ENCODE measurements around the gene FCGR3A. TPM values are rescaled to one million over a fixed set of nuclear protein-coding genes. Genes with fewer than 3 reads are reported as not detected.

The FCGR3A gene
- polyA plus RNA-seq, 3 donors: 35.9 to 138 (median 131) TPM

DNA sequence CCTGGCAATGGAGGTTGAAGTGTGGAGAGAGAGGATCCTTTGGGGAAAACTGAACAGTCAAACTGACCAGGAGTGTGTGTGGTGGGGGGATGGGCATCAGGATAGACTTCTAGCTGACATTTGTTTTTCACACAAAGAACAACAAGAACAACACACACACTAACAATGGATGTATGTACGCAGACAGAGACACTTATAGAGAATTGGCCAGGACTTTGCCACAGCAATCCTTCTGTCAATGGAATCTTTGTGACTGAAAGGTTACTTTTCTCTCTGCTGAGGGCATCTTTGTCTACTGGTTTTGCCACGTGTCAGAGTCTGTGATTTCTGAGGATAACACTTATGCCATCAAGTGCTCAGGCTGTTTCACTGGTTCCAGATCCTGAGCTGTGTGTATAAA is 56.8 kb downstream of the FCGR3A start:
- Mint-ChIP-seq H3K4me1 (peaks cover 27% of the 10 kb centered on the region), H3K27me3 (ENCODE audit: low read depth in 3 of 3) (peaks cover 24 to 36% (median 28%) of the 10 kb centered on the region in 3 donors), H3K4me3 (peak overlapping the region in 1 of 2 donors; percentile 3), H3K36me3 (peaks cover 3% of the 10 kb centered on the region in 2 donors), H3K9me3 (peaks cover 0 to 3% (median 0%) of the 10 kb centered on the region in 7 donors), H3K27ac (no peak overlapping the region)
- intact Hi-C loops (cut with micrococcal nuclease): no loop called here
- H3K4me1 ChIP-seq (ENCODE audit: control insufficient read depth in 1 of 2, insufficient read depth in 2 of 2, low read length in 2 of 2): peaks cover 12 to 20% of the 10 kb centered on the region in 2 donors
- no peak overlapping the region for H3K27ac ChIP-seq (ENCODE audit: low read depth in 1 of 2, low read length in 2 of 2)
- H3K79me2 ChIP-seq (ENCODE audit: insufficient read depth, low read length): no peaks in the 10 kb centered on the region
- no peaks in the 10 kb centered on the region for H3K36me3 ChIP-seq (replicated peaks in 1 of 2; ENCODE audit: control insufficient read depth in 1 of 2, insufficient read depth in 2 of 2, low read length in 2 of 2)
- no peak overlapping the region for H3K4me3 ChIP-seq (replicated peaks in 1 of 3; ENCODE audit: low read depth in 2 of 3, low read length in 3 of 3)
- H4K20me1 ChIP-seq (ENCODE audit: insufficient read depth, low read length): no peaks in the 10 kb centered on the region
- no peak overlapping the region for H3K4me2 ChIP-seq (replicated peaks; ENCODE audit: extremely low read depth, low read length, poor library complexity, severe bottlenecking)
- no peak overlapping the region for H3K9ac ChIP-seq (ENCODE audit: insufficient read depth, low read length, poor library complexity, severe bottlenecking)
- WGBS (ENCODE audit: insufficient coverage): 100% methylated on average over 1 of the region's 2 CpGs
- peaks cover 16 to 25% of the 10 kb centered on the region in 2 donors for H3K27me3 ChIP-seq (ENCODE audit: control insufficient read depth in 2 of 2, insufficient read depth in 2 of 2, low read length in 2 of 2)
- no peak for DNase-seq
- TF ChIP-seq, protein P1, sequence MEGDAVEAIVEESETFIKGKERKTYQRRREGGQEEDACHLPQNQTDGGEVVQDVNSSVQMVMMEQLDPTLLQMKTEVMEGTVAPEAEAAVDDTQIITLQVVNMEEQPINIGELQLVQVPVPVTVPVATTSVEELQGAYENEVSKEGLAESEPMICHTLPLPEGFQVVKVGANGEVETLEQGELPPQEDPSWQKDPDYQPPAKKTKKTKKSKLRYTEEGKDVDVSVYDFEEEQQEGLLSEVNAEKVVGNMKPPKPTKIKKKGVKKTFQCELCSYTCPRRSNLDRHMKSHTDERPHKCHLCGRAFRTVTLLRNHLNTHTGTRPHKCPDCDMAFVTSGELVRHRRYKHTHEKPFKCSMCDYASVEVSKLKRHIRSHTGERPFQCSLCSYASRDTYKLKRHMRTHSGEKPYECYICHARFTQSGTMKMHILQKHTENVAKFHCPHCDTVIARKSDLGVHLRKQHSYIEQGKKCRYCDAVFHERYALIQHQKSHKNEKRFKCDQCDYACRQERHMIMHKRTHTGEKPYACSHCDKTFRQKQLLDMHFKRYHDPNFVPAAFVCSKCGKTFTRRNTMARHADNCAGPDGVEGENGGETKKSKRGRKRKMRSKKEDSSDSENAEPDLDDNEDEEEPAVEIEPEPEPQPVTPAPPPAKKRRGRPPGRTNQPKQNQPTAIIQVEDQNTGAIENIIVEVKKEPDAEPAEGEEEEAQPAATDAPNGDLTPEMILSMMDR (IDR thresholded peaks at IDR 0.05): no peak
- no peaks in the 10 kb centered on the region for H3K9me3 ChIP-seq (replicated peaks in 1 of 2; ENCODE audit: control insufficient read depth in 1 of 2, insufficient read depth in 1 of 2, low read length in 2 of 2)
- H2AFZ ChIP-seq (ENCODE audit: insufficient read depth, low read depth, low read length, poor library complexity, severe bottlenecking): no peak overlapping the region

Other genes starting within 250 kb of the FCGR3A start
- gene MPZ, start 239.8 kb downstream of the FCGR3A start, polyA plus RNA-seq: 1 to 10 TPM in 1 of 3 donors, under 1 TPM in 1, not detected in 1; 0.16 to 9.4 TPM
- gene SDHC, start 235.4 kb downstream of the FCGR3A start, polyA plus RNA-seq: 100 to 1,000 TPM; 208 to 350 (median 323) TPM
- not detected for gene CFAP126, start 181.9 kb downstream of the FCGR3A start, polyA plus RNA-seq
- 100 to 1,000 TPM; 281 to 588 (median 397) TPM for gene FCGR2A, start 44.4 kb downstream of the FCGR3A start, polyA plus RNA-seq
- gene HSPA6, start 25.3 kb downstream of the FCGR3A start, polyA plus RNA-seq: 10 to 100 TPM in 2 of 3 donors, 1 to 10 TPM in 1; 3.4 to 37.5 (median 19.3) TPM
- 1 to 10 TPM in 2 of 3 donors, under 1 TPM in 1; 0.53 to 7.5 (median 1.3) TPM for gene FCGR3B, start 81.4 kb upstream of the FCGR3A start, polyA plus RNA-seq
- 10 to 100 TPM; 12.1 to 41.5 (median 24.9) TPM for gene FCGR2B, start 113.3 kb upstream of the FCGR3A start, polyA plus RNA-seq
- under 1 TPM; 0.28 to 0.51 (median 0.39) TPM for gene FCRLA, start 157.4 kb upstream of the FCGR3A start, polyA plus RNA-seq
- gene FCRLB, start 171.7 kb upstream of the FCGR3A start, polyA plus RNA-seq: under 1 TPM; 0.36 to 0.44 (median 0.39) TPM
- 10 to 100 TPM; 19.0 to 32.0 (median 30.5) TPM for gene DUSP12, start 200.0 kb upstream of the FCGR3A start, polyA plus RNA-seq
- gene ATF6, start 216.5 kb upstream of the FCGR3A start, polyA plus RNA-seq: 10 to 100 TPM; 13.4 to 25.6 (median 22.2) TPM

Data from CD14-positive monocyte (primary cell).